GM23248 (cell line): ENCODE data around the gene PATJ. TPM values are rescaled to one million over a fixed set of nuclear protein-coding genes. Genes with fewer than 3 reads are reported as not detected.

Source experiments
- DNase-seq: peaks from one replicate; pipeline ENCODE4 v3.0.0-alpha.2; 2015
- H2AFZ ChIP-seq: fragments of 200-600 bp; sonication (generic); 2 replicates; pipeline ENCODE4 v1.6.1; 2016; ENCODE audit warnings: antibody characterized with exemption
- H3F3A ChIP-seq: fragments of 200-600 bp; sonication (generic); 2 replicates; pipeline ENCODE4 v1.6.1; 2016; ENCODE audit warnings: mild to moderate bottlenecking, antibody characterized with exemption, mixed run types; ENCODE audit not compliant: insufficient read depth
- H3K27ac ChIP-seq: fragments of 200-600 bp; sonication (generic); 2 replicates; pipeline ENCODE4 v1.5.1; 2016; ENCODE audit warnings: mild to moderate bottlenecking
- H3K27me3 ChIP-seq: fragments of 200-600 bp; sonication (generic); replicated peaks from 2 replicates; pipeline ENCODE4 v1.6.1; 2016; ENCODE audit warnings: mild to moderate bottlenecking; ENCODE audit not compliant: insufficient read depth
- H3K36me3 ChIP-seq: fragments of 200-600 bp; sonication (generic); 2 replicates; pipeline ENCODE4 v1.6.1; 2016; ENCODE audit warnings: low read depth, mild to moderate bottlenecking
- H3K4me1 ChIP-seq: fragments of 200-600 bp; sonication (generic); 2 replicates; pipeline ENCODE4 v1.6.1; 2016; ENCODE audit warnings: mild to moderate bottlenecking; ENCODE audit not compliant: insufficient read depth
- H3K4me2 ChIP-seq: fragments of 200-600 bp; sonication (generic); one replicate; pipeline ENCODE4 v1.6.1; 2016; ENCODE audit warnings: mild to moderate bottlenecking; ENCODE audit not compliant: unreplicated experiment
- H3K4me3 ChIP-seq: fragments of 200-600 bp; sonication (generic); 2 replicates; pipeline ENCODE4 v1.5.1; 2016; ENCODE audit warnings: mild to moderate bottlenecking
- H3K79me2 ChIP-seq: fragments of 200-600 bp; sonication (generic); 2 replicates; pipeline ENCODE4 v1.6.1; 2016; ENCODE audit warnings: mild to moderate bottlenecking; ENCODE audit not compliant: insufficient read depth
- H3K9ac ChIP-seq: fragments of 200-600 bp; sonication (generic); 2 replicates; pipeline ENCODE4 v1.6.1; 2016; ENCODE audit warnings: mild to moderate bottlenecking
- H3K9me2 ChIP-seq: fragments of 200-600 bp; sonication (generic); 2 replicates; pipeline ENCODE4 v1.6.1; 2016; ENCODE audit warnings: mixed run types, mild to moderate bottlenecking, moderate library complexity; ENCODE audit not compliant: insufficient read depth
- H3K9me3 ChIP-seq: fragments of 200-600 bp; sonication (generic); one replicate; pipeline ENCODE4 v1.6.1; 2017; ENCODE audit warnings: low read depth
- H4K20me1 ChIP-seq: fragments of 200-600 bp; sonication (generic); 2 replicates; pipeline ENCODE4 v1.6.0; 2016; ENCODE audit not compliant: insufficient read depth
- EZH2 ChIP-seq: fragments of 200-600 bp; sonication (generic); IDR thresholded peaks from 2 replicates; pipeline ENCODE4 v1.6.1; 2018; ENCODE audit warnings: antibody characterized with exemption, mild to moderate bottlenecking; ENCODE audit not compliant: insufficient read depth, poor library complexity, severe bottlenecking
- EZH2phosphoT487 ChIP-seq: fragments of 200-600 bp; sonication (generic); IDR thresholded peaks from 2 replicates; pipeline ENCODE4 v1.6.1; 2018; ENCODE audit warnings: antibody characterized with exemption, moderate library complexity, mild to moderate bottlenecking, low read depth; ENCODE audit not compliant: insufficient read depth
- WGBS, 2 experiments: methylation state at CpG; one replicate each; pipeline ENCODE4 v1.1.6; 2015 to 2017; ENCODE audit warnings: low lambda C conversion rate in 2 of 2, low coverage in 1 of 2; ENCODE audit errors: missing lambda C conversion rate in 2 of 2; 5-methylcytosine and 5-hydroxymethylcytosine counted together
- in situ Hi-C: fragments of 300-500 bp; cut with MboI; formaldehyde crosslinking; loops from 2 replicates; pipeline ENCODE4 v1.15.0; 2020
- polyA plus RNA-seq: library from polyadenylated mRNA; unstranded; fragments of >200 nt; fragmentation: Nextera tagmentation; extraction: Ambion mirVana; gene quantifications from 2 replicates; pipeline ENCODE4 v1.2.1, GENCODE V29; 2016
- total RNA-seq: library from RNA; depleted of rRNA; stranded (reverse); fragments of >200 nt; shearing (Covaris generic); gene quantifications from 2 replicates; pipeline ENCODE4 v1.2.3, GENCODE V29; 2014

Gene PATJ
- total and polyA plus RNA-seq, 2 experiments from 2014 or later, result 5.3 to 6.1 TPM

DNA sequence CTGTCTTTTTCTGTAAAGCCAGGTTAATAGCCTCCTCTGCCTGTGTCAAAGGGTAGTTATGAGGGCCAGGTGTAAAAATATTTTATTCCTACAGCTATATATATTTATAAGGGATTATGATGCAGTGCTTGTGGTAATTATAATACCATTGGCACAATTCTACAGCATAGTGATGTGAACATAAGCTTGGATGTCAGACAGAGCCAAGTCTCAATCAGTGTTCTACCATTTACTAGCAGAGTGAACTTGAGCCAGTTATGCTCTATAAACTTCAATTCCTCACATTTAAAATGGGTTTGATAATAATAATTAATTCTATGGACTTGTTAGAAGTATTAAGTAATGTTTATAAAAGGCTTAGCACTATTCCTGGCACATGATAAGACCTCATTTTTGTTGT, 300.9 kb downstream of the PATJ start:
- H3K4me1 ChIP-seq, result no peaks in the 10 kb centered on the region
- H3K9ac ChIP-seq, result no peak overlapping the region
- no peaks in the 10 kb centered on the region for H3K27me3 ChIP-seq
- no peak overlapping the region for H3K27ac ChIP-seq
- no peak overlapping the region for H3K4me2 ChIP-seq
- H2AFZ ChIP-seq, result no peak overlapping the region
- H4K20me1 ChIP-seq, result no peaks in the 10 kb centered on the region
- H3K9me2 ChIP-seq, result no peaks in the 10 kb centered on the region
- H3K9me3 ChIP-seq, result no peaks in the 10 kb centered on the region
- H3F3A ChIP-seq, result no peaks in the 10 kb centered on the region
- in situ Hi-C loops, result no loop called here
- TF ChIP-seq EZH2 (no peak), EZH2phosphoT487 (no peak)
- no peak overlapping the region for H3K4me3 ChIP-seq
- DNase-seq, result no peak
- no peaks in the 10 kb centered on the region for H3K36me3 ChIP-seq
- H3K79me2 ChIP-seq, result no peaks in the 10 kb centered on the region

GRCh38 chr1:62045574-62045973, 303.3 kb downstream of the PATJ start:
- Histone ChIP-seq H3K9ac (no peak overlapping the region), H3K27ac (no peak overlapping the region), H3K4me1 (no peaks in the 10 kb centered on the region), H4K20me1 (no peaks in the 10 kb centered on the region), H3K4me3 (no peak overlapping the region), H3K9me2 (no peaks in the 10 kb centered on the region), H3K36me3 (no peaks in the 10 kb centered on the region), H3K4me2 (no peak overlapping the region), H3K79me2 (no peaks in the 10 kb centered on the region), H2AFZ (no peak overlapping the region), H3K9me3 (no peaks in the 10 kb centered on the region), H3K27me3 (no peaks in the 10 kb centered on the region), H3F3A (no peaks in the 10 kb centered on the region)
- WGBS, 2 experiments, result 51% methylated on average over 6 of the region's 6 CpGs
- TF ChIP-seq EZH2, result no peak
- no peak for TF ChIP-seq EZH2phosphoT487
- in situ Hi-C loops, result no loop called here
- DNase-seq, result no peak

- Histone ChIP-seq H3K9me3 (no peaks in the 10 kb centered on the region), H3K9me2 (no peaks in the 10 kb centered on the region), H4K20me1 (no peaks in the 10 kb centered on the region), H3F3A (no peaks in the 10 kb centered on the region), H3K27me3 (no peaks in the 10 kb centered on the region), H3K4me1 (no peaks in the 10 kb centered on the region), H3K36me3 (no peaks in the 10 kb centered on the region), H3K4me2 (no peak overlapping the region), H2AFZ (no peak overlapping the region), H3K4me3 (no peak overlapping the region), H3K27ac (no peak overlapping the region), H3K79me2 (no peaks in the 10 kb centered on the region), H3K9ac (no peak overlapping the region)
- 88 to 89% methylated on average over 7 of the region's 7 CpGs for WGBS, 2 experiments
- no peak for DNase-seq
- in situ Hi-C loops, result no loop called here
- TF ChIP-seq EZH2 (no peak), EZH2phosphoT487 (no peak)
These were observed 304.6 kb downstream of the PATJ start for GRCh38 chr1:62046927-62047326.

GRCh38 chr1:62050165-62050564, 307.9 kb downstream of the PATJ start:
- WGBS, 2 experiments, result 92 to 96% methylated on average over 3 of the region's 3 CpGs
- no peaks in the 10 kb centered on the region for H3K9me2 ChIP-seq
- TF ChIP-seq EZH2phosphoT487, result no peak
- no peak for TF ChIP-seq EZH2
- no peak overlapping the region for H3K4me3 ChIP-seq
- no peaks in the 10 kb centered on the region for H3K9me3 ChIP-seq
- no peaks in the 10 kb centered on the region for H3K79me2 ChIP-seq
- H3K27ac ChIP-seq, result no peak overlapping the region
- no peak overlapping the region for H3K9ac ChIP-seq
- no peaks in the 10 kb centered on the region for H4K20me1 ChIP-seq
- no peak for DNase-seq
- no peak overlapping the region for H3K4me2 ChIP-seq
- H3K4me1 ChIP-seq, result no peaks in the 10 kb centered on the region
- H3K36me3 ChIP-seq, result no peaks in the 10 kb centered on the region
- no peak overlapping the region for H2AFZ ChIP-seq
- no peaks in the 10 kb centered on the region for H3K27me3 ChIP-seq
- no peaks in the 10 kb centered on the region for H3F3A ChIP-seq
- in situ Hi-C loops, result no loop called here

GRCh38 chr1:62052946-62053345, 310.7 kb downstream of the PATJ start:
- Histone ChIP-seq H3K9me2 (no peaks in the 10 kb centered on the region), H4K20me1 (no peaks in the 10 kb centered on the region), H3K4me2 (no peak overlapping the region), H2AFZ (no peak overlapping the region), H3K27ac (no peak overlapping the region), H3K79me2 (no peaks in the 10 kb centered on the region), H3K9ac (no peak overlapping the region), H3K9me3 (no peaks in the 10 kb centered on the region), H3K4me3 (no peak overlapping the region), H3F3A (no peaks in the 10 kb centered on the region), H3K27me3 (no peaks in the 10 kb centered on the region), H3K4me1 (no peaks in the 10 kb centered on the region), H3K36me3 (no peaks in the 10 kb centered on the region)
- no peak for DNase-seq
- TF ChIP-seq EZH2 (no peak), EZH2phosphoT487 (no peak)
- in situ Hi-C loops, result no loop called here
